Measurements from ENCODE around the gene ARHGAP9. TPM values are rescaled to one million over a fixed set of nuclear protein-coding genes. Genes with fewer than 3 reads are reported as not detected.
"Not testable (repeated sequence)": the region's sequence is repeated elsewhere in the genome, so short reads cannot be mapped to it uniquely, and the experiment has no call there.

Gene ARHGAP9
- total and polyA plus RNA-seq, 8 donors = 0.39 to 11.7 (median 4.9) TPM

GRCh38 chr12:57516617-57517153 lies 37.0 kb upstream of the ARHGAP9 start:
- FAIRE-seq = no peak
- WGBS, 2 donors = 83 to 87% methylated on average over 10 to 11 of the region's 11 CpGs
- TF ChIP-seq CTCF (IDR thresholded peaks at IDR 0.05) = no peak
- H3K27me3 ChIP-seq = no peaks in the 10 kb centered on the region
- no peak for ATAC-seq
- H3K27ac ChIP-seq = peak overlapping the region in 1 of 4 donors; percentile 93
- no peak overlapping the region for H3K4me3 ChIP-seq
- intact Hi-C loops (cut with DNase I) = no loop called here
- H3K36me3 ChIP-seq = peaks cover 0 to 37% (median 24%) of the 10 kb centered on the region in 3 donors
- H3K4me1 ChIP-seq = peaks cover 22 to 42% (median 34%) of the 10 kb centered on the region in 3 donors
- DNase-seq = no peak
- H3K9me3 ChIP-seq = no peaks in the 10 kb centered on the region

GRCh38 chr12:57515934-57516541 lies 36.4 kb upstream of the ARHGAP9 start:
- intact Hi-C loops (cut with DNase I) = no loop called here
- DNase-seq (no peak), FAIRE-seq (no peak), ATAC-seq (no peak)
- Histone ChIP-seq H3K4me3 (no peak overlapping the region), H3K27ac (no peak overlapping the region), H3K4me1 (peaks cover 16 to 37% (median 27%) of the 10 kb centered on the region in 3 donors), H3K27me3 (no peaks in the 10 kb centered on the region), H3K9me3 (no peaks in the 10 kb centered on the region), H3K36me3 (peaks cover 0 to 44% (median 26%) of the 10 kb centered on the region in 3 donors)
- WGBS, 2 donors = 70 to 75% methylated on average over 11 of the region's 11 CpGs
- no peak for TF ChIP-seq CTCF (IDR thresholded peaks at IDR 0.05)

GRCh38 chr12:57515408-57515933 lies 35.8 kb upstream of the ARHGAP9 start:
- no peak for FAIRE-seq
- no peak for ATAC-seq
- no peak overlapping the region for H3K4me3 ChIP-seq
- no peak for TF ChIP-seq CTCF (IDR thresholded peaks at IDR 0.05)
- WGBS, 2 donors = 45 to 51% methylated on average over 3 of the region's 3 CpGs
- DNase-seq = no peak
- no peaks in the 10 kb centered on the region for H3K9me3 ChIP-seq
- H3K36me3 ChIP-seq = peaks cover 0 to 49% (median 26%) of the 10 kb centered on the region in 3 donors
- no peak overlapping the region for H3K27ac ChIP-seq
- intact Hi-C loops (cut with DNase I) = no loop called here
- H3K4me1 ChIP-seq = peaks cover 14 to 37% (median 26%) of the 10 kb centered on the region in 3 donors
- no peaks in the 10 kb centered on the region for H3K27me3 ChIP-seq

GRCh38 chr12:57514720-57515407 lies 35.2 kb upstream of the ARHGAP9 start:
- no peak for DNase-seq

GRCh38 chr12:57514246-57514645 lies 34.6 kb upstream of the ARHGAP9 start:
- DNase-seq; FAIRE-seq; H3K4me3 ChIP-seq; intact Hi-C loops (cut with DNase I); H3K9me3 ChIP-seq; H3K27me3 ChIP-seq: not testable (repeated sequence)
- peak in 2 of 4 donors; percentile 21 to 49 for ATAC-seq
- 53% methylated on average over 9 of the region's 9 CpGs for WGBS, 2 donors
- Histone ChIP-seq H3K27ac (peak overlapping the region in 2 of 4 donors; percentile 6 to 18), H3K4me1 (peaks cover 14 to 37% (median 26%) of the 10 kb centered on the region in 3 donors), H3K36me3 (peaks cover 0 to 59% (median 26%) of the 10 kb centered on the region in 3 donors)

More at GRCh38 chr12:57514720-57515407, 35.2 kb upstream of the ARHGAP9 start:
- H3K9me3 ChIP-seq = no peaks in the 10 kb centered on the region
- no peak for FAIRE-seq
- H3K27me3 ChIP-seq = no peaks in the 10 kb centered on the region
- TF ChIP-seq CTCF (IDR thresholded peaks at IDR 0.05) = no peak
- ATAC-seq = no peak
- H3K4me3 ChIP-seq = no peak overlapping the region
- peaks cover 0 to 53% (median 26%) of the 10 kb centered on the region in 3 donors for H3K36me3 ChIP-seq
- 61 to 64% methylated on average over 9 of the region's 9 CpGs for WGBS, 2 donors
- peaks cover 14 to 37% (median 26%) of the 10 kb centered on the region in 3 donors for H3K4me1 ChIP-seq
- intact Hi-C loops (cut with DNase I) = no loop called here
- H3K27ac ChIP-seq = peak overlapping the region in 1 of 4 donors; percentile 6

- peaks cover 0 to 59% (median 26%) of the 10 kb centered on the region in 3 donors for H3K36me3 ChIP-seq
- ATAC-seq; H3K27me3 ChIP-seq; FAIRE-seq; H3K9me3 ChIP-seq; DNase-seq; H3K4me3 ChIP-seq; intact Hi-C loops (cut with DNase I); H3K27ac ChIP-seq: not testable (repeated sequence)
- H3K4me1 ChIP-seq = peaks cover 14 to 33% (median 21%) of the 10 kb centered on the region in 3 donors
- WGBS, 2 donors = 88 to 91% methylated on average over 6 of the region's 6 CpGs
These were observed 34.0 kb upstream of the ARHGAP9 start for GRCh38 chr12:57513677-57514076.
